Measurements from ENCODE around the gene PTMS.

PTMS gene

GRCh38 chr12:6791931-6792520, 25.9 kb downstream of the PTMS start:
- DNase-seq = no peak

GRCh38 chr12:6792522-6793201, 26.5 kb downstream of the PTMS start:
- no peak for DNase-seq

GRCh38 chr12:6795088-6795487, 28.9 kb downstream of the PTMS start:
- DNase-seq = no peak

GRCh38 chr12:6796576-6796975, 30.4 kb downstream of the PTMS start:
- DNase-seq = no peak

GRCh38 chr12:6799147-6799546, 33.0 kb downstream of the PTMS start:
- no peak for DNase-seq

GRCh38 chr12:6807170-6807569, 41.0 kb downstream of the PTMS start:
- DNase-seq = no peak

- no peak for DNase-seq
Measured at GRCh38 chr12:6809056-6809455, 42.9 kb downstream of the PTMS start.

GRCh38 chr12:6810758-6811157, 44.6 kb downstream of the PTMS start:
- DNase-seq = no peak

GRCh38 chr12:6813363-6813762, 47.2 kb downstream of the PTMS start:
- no peak for DNase-seq

GRCh38 chr12:6816598-6816997, 50.4 kb downstream of the PTMS start:
- DNase-seq = no peak

- DNase-seq = no peak
Measured at GRCh38 chr12:6817098-6817497, 50.9 kb downstream of the PTMS start.

GRCh38 chr12:6817662-6818157, 51.5 kb downstream of the PTMS start:
- no peak for DNase-seq

GRCh38 chr12:6818222-6818621, 52.1 kb downstream of the PTMS start:
- no peak for DNase-seq

- DNase-seq = no peak
Measured at GRCh38 chr12:6818645-6819044, 52.5 kb downstream of the PTMS start.

GRCh38 chr12:6819106-6820030, 53.2 kb downstream of the PTMS start:
- no peak for DNase-seq

- no peak for DNase-seq
Measured at GRCh38 chr12:6820166-6820565, 54.0 kb downstream of the PTMS start.

Measured in NCI-H510A treated with DMSO at 0.1 percent for 48 hours (cell line).